GM23338 (cell line): ENCODE measurements around the gene GPR158.

Source experiments
- CREB1 ChIP-seq: fragments of 250-450 bp; sonication (Bioruptor Pico); IDR thresholded peaks from 2 replicates; pipeline ENCODE4 v1.5.0; 2020; ENCODE audit warnings: low read depth, mild to moderate bottlenecking, moderate library complexity
- CTCF ChIP-seq, 2 experiments: fragments of 200-600 bp in 1 of 2; sonication (generic) in 1 of 2; conservative IDR thresholded peaks; 2 replicates each; pipeline versions ENCODE4 v1.5.1 to v1.6.1; 2016 to 2017; ENCODE audit warnings: antibody characterized with exemption in 2 of 2, low read depth in 2 of 2, mild to moderate bottlenecking in 2 of 2, moderate library complexity in 1 of 2
- EZH2 ChIP-seq: fragments of 200-600 bp; sonication (generic); IDR thresholded peaks from one replicate; pipeline ENCODE4 v1.8.0; 2017; ENCODE audit warnings: antibody characterized with exemption, mild to moderate bottlenecking, low read depth; ENCODE audit not compliant: unreplicated experiment
- POLR2AphosphoS5 ChIP-seq: IDR thresholded peaks from 2 replicates; pipeline ENCODE4 v1.6.1; 2016; ENCODE audit warnings: antibody characterized with exemption, low read depth
- REST ChIP-seq: IDR thresholded peaks from one replicate; pipeline ENCODE4 v1.6.1; 2018; ENCODE audit warnings: antibody characterized with exemption; ENCODE audit not compliant: unreplicated experiment
- ZNF114 ChIP-seq: fragments of 250-450 bp; sonication (Bioruptor Pico); IDR thresholded peaks from 2 replicates; pipeline ENCODE4 v1.5.0; 2020; ENCODE audit warnings: mild to moderate bottlenecking, moderate library complexity

DNA sequence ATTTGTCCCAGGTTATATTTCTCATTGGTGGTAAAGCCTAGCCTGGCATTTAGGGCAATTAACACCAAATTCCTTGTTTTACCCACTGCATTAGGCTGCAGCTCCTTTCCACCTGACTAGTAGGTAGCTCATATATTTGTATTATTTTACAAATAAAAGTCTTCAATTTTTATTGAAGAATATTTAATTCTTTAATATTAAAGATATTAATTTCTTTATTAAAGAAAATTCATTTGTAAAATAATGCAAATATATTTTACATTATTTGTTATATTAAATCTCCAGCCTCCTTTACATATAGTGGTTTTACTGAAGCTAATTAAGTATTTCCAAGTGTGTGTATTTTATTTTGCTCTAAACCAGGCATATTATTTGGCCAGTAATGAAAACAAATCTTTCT lies 361.2 kb downstream of the GPR158 start:
- no peak for TF ChIP-seq CTCF (conservative IDR thresholded peaks at IDR 0.05; ENCODE audit: low read depth in 2 of 2)
- no peak for TF ChIP-seq REST
- TF ChIP-seq EZH2, result no peak
- no peak for TF ChIP-seq CREB1 (CRISPR knock-in tag)
- no peak for TF ChIP-seq ZNF114 (CRISPR knock-in tag)
- TF ChIP-seq POLR2AphosphoS5, result no peak
